Liver (tissue), 3 donors: ENCODE data around the gene CRBN.

Source experiments
- TAF1 ChIP-seq: conservative IDR thresholded peaks from 2 replicates; pipeline ENCODE4 v1.6.1; 2016; ENCODE audit warnings: antibody characterized with exemption, mild to moderate bottlenecking
- TF ChIP-seq, protein P1 (sequence below): fragments of 150-350 bp; IDR thresholded peaks from 2 replicates; pipeline ENCODE4 v1.5.1; 2017; ENCODE audit warnings: improper control_type of control experiment, low read depth, low read length; ENCODE audit not compliant: missing input control
- donor health status: healthy.
- donor health status: healthy.

DNA sequence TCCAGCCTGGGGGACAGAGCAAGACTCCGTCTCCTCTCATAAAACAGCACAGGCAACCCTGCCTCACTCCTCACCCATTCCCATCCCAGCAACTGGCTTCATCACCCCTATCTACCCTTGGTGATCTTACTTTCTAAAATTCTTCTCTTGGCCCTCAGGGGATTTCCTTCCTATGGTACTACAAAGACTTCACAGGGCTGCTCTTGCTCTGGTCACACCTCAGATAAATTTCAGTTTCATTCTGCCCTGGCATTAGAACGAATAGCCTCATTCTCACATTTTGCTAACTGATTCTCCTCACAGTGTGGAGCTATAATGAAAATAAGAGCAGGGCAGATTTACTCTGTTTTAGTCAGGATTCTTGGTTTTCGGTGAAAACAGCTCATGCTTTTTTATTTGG lies 22.1 kb upstream of the CRBN start:
- TF ChIP-seq, protein P1, sequence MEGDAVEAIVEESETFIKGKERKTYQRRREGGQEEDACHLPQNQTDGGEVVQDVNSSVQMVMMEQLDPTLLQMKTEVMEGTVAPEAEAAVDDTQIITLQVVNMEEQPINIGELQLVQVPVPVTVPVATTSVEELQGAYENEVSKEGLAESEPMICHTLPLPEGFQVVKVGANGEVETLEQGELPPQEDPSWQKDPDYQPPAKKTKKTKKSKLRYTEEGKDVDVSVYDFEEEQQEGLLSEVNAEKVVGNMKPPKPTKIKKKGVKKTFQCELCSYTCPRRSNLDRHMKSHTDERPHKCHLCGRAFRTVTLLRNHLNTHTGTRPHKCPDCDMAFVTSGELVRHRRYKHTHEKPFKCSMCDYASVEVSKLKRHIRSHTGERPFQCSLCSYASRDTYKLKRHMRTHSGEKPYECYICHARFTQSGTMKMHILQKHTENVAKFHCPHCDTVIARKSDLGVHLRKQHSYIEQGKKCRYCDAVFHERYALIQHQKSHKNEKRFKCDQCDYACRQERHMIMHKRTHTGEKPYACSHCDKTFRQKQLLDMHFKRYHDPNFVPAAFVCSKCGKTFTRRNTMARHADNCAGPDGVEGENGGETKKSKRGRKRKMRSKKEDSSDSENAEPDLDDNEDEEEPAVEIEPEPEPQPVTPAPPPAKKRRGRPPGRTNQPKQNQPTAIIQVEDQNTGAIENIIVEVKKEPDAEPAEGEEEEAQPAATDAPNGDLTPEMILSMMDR, result no peak
- no peak for TF ChIP-seq TAF1
